ENCODE results near the gene XRCC6. TPM values are rescaled to one million over a fixed set of nuclear protein-coding genes. Genes with fewer than 3 reads are reported as not detected.
"Not testable (repeated sequence)": the region's sequence is repeated elsewhere in the genome, so short reads cannot be mapped to it uniquely, and the experiment has no call there.

The XRCC6 gene
- total RNA-seq, 1 donor from 2014 or later = 251 TPM

- DNase-seq (ENCODE audit: extremely low read depth, low read depth, low spot score) = no peak
These were observed 23.0 kb upstream of the XRCC6 start for GRCh38 chr22:41598081-41598480.

DNA sequence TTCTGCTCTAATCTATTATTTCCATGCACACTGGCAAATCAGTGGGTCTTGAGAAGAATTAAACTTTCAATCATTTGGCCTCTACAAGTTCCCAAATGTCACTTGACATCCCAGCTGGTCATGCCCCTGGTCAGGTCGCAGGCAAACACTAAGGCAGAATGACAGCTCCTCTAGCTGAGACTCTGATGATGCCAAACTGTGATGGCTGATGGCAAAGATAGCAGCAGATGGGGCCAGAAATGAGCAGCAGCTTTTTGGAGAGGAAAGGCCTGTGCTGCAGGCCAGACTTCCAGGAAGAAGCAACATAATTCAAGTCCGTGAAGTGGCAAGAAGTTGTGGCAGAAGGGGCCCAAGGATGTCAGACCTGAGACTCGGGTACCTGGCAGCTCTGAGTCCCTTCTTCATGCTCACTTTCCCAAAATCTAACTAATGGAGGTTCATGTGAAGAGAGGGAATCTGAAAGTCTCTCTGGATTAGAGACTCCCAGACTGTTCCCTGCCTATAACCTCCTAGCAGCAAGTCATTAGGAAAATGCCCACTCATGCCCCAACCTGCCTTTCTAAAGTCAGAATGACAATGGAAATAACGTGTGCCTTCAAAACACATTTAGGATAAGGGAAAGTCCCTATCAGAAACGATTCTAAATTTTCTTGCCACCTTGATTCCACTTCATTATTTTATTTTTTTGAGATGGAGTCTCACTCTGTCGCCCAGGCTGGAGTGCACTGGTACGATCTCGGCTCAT is 22.0 kb upstream of the XRCC6 start:
- DNase-seq (ENCODE audit: extremely low read depth, low read depth, low spot score) = no peak

GRCh38 chr22:41600976-41601375 is 20.1 kb upstream of the XRCC6 start:
- no peak for DNase-seq (ENCODE audit: extremely low read depth, low read depth, low spot score)

GRCh38 chr22:41603873-41604332 is 17.2 kb upstream of the XRCC6 start:
- DNase-seq (ENCODE audit: extremely low read depth, low read depth, low spot score) = no peak

- no peak for DNase-seq (ENCODE audit: extremely low read depth, low read depth, low spot score)
These were observed 12.7 kb upstream of the XRCC6 start for GRCh38 chr22:41608386-41608785.

- DNase-seq (ENCODE audit: extremely low read depth, low read depth, low spot score) = no peak
These were observed 8.3 kb upstream of the XRCC6 start for GRCh38 chr22:41612603-41613306.

DNA sequence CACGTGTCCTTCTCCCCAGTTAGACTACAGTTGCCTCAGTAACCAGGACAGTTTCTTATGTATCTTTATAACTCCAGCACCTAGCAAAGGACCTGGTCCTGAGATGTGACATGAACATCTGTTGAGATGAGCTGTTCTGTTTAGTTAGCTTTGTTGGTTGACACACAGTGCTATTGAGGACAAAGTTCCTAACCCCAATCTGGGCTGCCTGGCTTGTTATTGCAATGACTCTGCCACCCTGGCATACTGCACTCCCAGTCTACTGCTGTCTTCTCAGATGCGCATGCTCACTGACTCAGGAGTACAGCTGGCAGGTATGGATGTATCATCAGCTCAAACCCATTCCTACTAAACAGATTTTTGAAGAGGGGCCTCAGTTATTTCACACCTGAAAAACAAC is 7.6 kb upstream of the XRCC6 start:
- DNase-seq (ENCODE audit: extremely low read depth, low read depth, low spot score) = no peak

DNA sequence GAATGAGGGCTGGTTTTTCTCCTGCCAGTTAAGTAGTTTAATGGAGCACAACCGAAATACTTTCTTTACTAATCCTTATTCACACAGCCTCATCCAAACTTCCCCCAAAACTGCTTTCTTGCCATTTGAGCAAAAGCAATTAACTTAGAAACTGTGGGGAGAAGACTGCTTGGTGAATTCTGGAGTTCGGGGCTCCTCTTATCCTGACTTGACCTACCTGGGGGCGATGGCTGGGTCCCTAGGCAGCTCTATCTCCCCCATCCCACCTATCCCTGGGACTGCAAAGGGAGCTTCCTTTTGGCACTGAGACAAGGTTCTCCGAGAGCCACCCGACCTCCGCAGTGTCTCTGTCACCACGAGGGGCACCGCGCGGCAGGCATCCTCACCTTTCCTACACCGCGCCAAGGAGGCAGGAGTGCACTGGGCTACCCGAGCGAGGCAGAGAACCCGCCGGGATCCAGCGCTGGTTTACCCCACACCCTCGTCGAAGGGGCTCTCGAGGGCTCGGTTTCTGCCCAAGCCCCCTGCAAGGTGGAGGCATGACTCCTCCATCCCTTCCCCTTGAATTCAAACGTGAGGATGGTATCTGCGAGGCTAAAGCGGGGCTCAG is 1.0 kb upstream of the XRCC6 start:
- no peak for DNase-seq (ENCODE audit: extremely low read depth, low read depth, low spot score)

DNA sequence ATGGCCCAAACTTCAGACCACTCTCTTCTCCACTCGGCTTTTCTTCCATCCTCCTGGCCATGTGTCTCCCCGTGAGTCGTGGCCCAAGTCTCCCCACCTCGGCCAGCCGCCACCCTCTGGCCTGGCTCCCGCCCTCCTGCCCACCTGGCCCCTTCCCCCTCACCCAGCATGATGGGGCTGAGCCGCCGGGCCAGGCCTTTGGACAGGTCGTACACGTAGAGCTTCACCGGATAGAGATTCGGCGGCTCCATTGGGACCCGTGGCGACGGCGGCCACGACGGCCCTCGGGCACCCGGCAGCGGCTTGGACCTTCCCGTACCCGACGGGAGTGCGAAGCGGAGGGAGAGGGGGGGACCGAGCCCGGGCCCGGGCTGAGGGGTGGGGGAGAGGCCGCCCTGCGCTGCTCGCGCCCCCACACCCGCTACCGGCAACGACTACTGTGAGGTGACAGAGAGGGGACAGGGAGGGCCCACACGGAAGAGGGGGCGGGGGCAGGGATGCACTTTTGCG is 451 bp upstream of the XRCC6 start, which contains the start of gene DESI1:
DESI1 (minus strand) TSS at position 455 of the 510 bp plus-strand sequence; CDS start at position 251, 204 bp downstream.
- no peak for DNase-seq (ENCODE audit: extremely low read depth, low read depth, low spot score)

DNA sequence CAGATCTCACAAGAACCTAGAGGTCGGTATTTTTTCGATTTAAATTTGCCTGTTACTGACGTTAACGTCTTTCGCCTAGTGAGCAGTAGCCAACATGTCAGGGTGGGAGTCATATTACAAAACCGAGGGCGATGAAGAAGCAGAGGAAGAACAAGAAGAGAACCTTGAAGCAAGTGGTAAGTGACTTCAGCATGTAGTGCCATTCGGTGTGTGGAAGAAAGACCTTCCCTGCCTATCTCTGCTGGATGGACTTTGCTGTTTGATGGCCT is 750 bp downstream of the XRCC6 start:
- no peak for DNase-seq (ENCODE audit: extremely low read depth, low read depth, low spot score)

DNA sequence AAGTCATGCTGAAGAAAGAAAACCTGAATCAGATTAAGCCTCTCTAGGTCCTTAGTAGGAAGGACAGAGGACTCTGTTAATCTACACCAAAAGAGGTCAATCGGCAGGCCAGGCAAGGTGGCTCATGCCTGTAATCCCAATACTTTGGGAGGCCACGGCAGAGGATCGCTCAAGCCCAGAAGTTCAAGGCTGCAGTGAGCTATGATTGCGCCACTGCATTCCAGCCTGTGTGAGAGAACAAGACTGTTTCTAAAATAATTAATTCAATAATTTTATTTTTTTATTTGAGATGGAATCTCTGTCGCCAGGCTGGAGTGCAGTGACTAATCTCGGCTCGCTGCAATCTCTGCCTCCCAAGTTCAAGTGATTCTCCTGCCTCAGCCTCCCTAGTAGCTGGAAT is 4.5 kb downstream of the XRCC6 start:
- no peak for DNase-seq (ENCODE audit: extremely low read depth, low read depth, low spot score)

DNA sequence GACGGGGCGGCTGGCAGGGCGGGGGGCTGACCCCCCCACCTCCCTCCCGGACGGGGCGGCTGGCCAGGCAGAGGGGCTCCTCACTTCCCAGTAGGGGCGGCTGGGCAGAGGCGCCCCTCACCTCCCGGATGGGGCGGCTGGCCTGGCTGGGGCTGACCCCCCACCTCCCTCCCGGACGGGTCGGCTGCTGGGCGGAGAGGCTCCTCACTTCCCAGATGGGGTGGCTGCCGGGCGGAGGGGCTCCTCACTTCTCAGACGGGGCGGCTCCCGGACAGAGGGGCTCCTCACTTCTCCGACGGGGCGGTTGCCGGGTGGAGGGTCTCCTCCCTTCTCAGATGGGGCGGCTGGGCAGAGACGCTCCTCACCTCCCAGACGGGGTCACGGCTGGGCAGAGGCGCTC is 10.0 kb downstream of the XRCC6 start:
- not testable (repeated sequence) for DNase-seq (ENCODE audit: extremely low read depth, low read depth, low spot score)

- not testable (repeated sequence) for DNase-seq (ENCODE audit: extremely low read depth, low read depth, low spot score)
These were observed 10.5 kb downstream of the XRCC6 start for GRCh38 chr22:41631615-41632014.

- not testable (repeated sequence) for DNase-seq (ENCODE audit: extremely low read depth, low read depth, low spot score)
These were observed 13.5 kb downstream of the XRCC6 start for GRCh38 chr22:41634610-41635009.

- no peak for DNase-seq (ENCODE audit: extremely low read depth, low read depth, low spot score)
These were observed 15.4 kb downstream of the XRCC6 start for GRCh38 chr22:41636467-41636866.

GRCh38 chr22:41637623-41638022 is 16.5 kb downstream of the XRCC6 start:
- DNase-seq (ENCODE audit: extremely low read depth, low read depth, low spot score) = not testable (repeated sequence)

DNA sequence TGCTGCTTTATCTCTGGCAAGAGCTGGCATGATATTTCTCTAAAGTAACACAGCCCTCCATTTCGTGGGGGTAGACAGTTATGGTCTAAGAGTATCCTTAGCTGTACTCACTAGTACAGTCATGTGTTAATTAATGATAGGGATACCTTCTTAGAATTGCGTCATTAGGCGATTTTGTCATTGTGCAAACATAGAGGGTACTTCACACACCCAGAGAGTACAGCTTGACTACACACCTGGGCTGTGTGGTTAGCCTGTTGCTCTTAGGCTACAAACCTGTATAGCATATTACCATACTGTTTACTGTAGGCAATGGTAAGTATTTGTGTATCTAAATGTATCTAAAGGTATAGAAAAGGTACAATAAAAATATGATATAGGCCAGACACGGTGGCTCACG is 17.0 kb downstream of the XRCC6 start:
- no peak for DNase-seq (ENCODE audit: extremely low read depth, low read depth, low spot score)

- DNase-seq (ENCODE audit: extremely low read depth, low read depth, low spot score) = no peak
These were observed 17.7 kb downstream of the XRCC6 start for GRCh38 chr22:41638748-41639147.

DNA sequence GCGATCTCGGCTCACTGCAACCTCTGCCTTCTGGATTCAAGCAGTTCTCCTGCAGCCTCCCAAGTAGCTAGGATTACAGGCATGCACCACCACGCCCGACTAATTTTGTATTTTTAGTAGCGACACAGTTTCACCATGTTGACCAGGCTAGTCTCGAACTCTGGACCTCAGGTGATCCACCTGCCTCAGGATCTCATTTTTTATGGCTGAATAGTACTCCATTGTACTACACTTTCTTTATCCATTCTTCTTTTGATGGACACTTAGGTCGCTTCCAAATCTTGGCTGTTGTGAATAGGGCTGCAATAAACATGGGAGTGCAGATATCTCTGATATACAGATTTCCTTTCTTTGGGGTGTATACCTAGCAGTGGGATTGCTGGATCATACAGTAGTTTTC is 20.8 kb downstream of the XRCC6 start:
- no peak for DNase-seq (ENCODE audit: extremely low read depth, low read depth, low spot score)

DNA sequence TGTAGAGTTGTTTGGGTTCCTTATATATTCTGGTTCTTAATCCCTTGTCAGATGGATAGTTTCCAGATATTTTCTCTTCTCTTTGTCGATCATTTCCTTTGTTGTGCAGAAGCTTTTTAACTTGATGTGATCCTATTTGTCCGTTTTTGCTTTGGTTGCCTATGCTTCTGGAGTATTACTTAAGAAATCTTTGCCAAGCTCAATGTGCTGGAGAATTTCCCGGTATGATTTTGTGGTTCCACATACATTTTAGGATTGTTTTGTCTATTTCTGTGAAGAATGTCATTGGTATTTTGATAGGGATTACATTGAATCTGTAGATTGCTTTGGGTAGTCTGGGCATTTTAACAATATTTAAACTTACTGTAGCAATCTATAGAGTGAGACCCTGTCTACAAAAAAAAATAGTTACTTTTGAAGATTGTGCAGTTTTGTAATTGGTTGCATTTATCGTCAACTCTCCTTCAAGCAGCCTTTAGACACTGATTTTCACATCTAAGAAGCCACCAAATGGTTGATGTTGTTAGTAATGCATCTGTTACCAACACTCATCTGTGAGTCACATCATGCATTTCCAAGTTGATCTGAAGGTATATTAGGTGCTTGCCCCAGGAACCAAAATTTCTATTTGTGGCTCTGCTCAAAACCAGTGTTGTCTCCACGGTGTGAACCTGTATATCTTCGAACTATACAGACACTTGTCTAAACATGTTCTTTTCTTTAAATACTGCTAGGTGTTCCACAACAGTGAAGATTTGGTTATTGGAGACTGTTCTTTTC is 21.4 kb downstream of the XRCC6 start:
- DNase-seq (ENCODE audit: extremely low read depth, low read depth, low spot score) = no peak

- DNase-seq (ENCODE audit: extremely low read depth, low read depth, low spot score) = no peak
These were observed 26.7 kb downstream of the XRCC6 start for GRCh38 chr22:41647771-41648170.
